H1 (cell line): ENCODE measurements around the gene TRIM62. TPM values are rescaled to one million over a fixed set of nuclear protein-coding genes. Genes with fewer than 3 reads are reported as not detected.

Source experiments
- CTBP2 ChIP-seq: IDR thresholded peaks from 2 replicates; pipeline ENCODE4 v1.7.0; 2011; ENCODE audit warnings: borderline replicate concordance, mild to moderate bottlenecking, moderate library complexity, mixed read lengths, low read length; ENCODE audit not compliant: insufficient read depth, insufficient read length
- E2F6 ChIP-seq: IDR thresholded peaks from 2 replicates; pipeline ENCODE4 v1.6.1; 2012; ENCODE audit warnings: inconsistent platforms
- HDAC2 ChIP-seq, 2 experiments: fragments of 300-600 bp in 1 of 2; sonication (generic) in 1 of 2; IDR thresholded peaks; 2 replicates each; pipeline ENCODE4 v1.6.1; 2011 to 2012; ENCODE audit warnings: low read depth in 2 of 2, low read length in 2 of 2, mild to moderate bottlenecking in 2 of 2, moderate library complexity in 2 of 2, borderline replicate concordance in 1 of 2, inconsistent platforms in 1 of 2
- SP1 ChIP-seq: IDR thresholded peaks from 2 replicates; pipeline ENCODE4 v1.6.1; 2011; ENCODE audit warnings: low read depth, low read length
- TBP ChIP-seq: IDR thresholded peaks from 2 replicates; pipeline ENCODE4 v1.6.1; 2011; ENCODE audit warnings: low read depth, low read length, improper control_type of control experiment
- polyA plus RNA-seq, 7 experiments: library from polyadenylated mRNA; depleted of rRNA in 3 of 7; stranded (reverse) in 5 of 7; unstranded in 2 of 7; fragments of >200 nt in 5 of 7; fragments of 200-250 nt in 2 of 7; gene quantifications; 1 replicate in 5 of 7; 2 replicates in 1 of 7; 4 replicates in 1 of 7; pipeline versions ENCODE4 v1.2.1 to v1.2.3, GENCODE V29; 2011 to 2013; ENCODE audit warnings: missing spikeins in 2 of 7, mixed read lengths in 2 of 7
- total RNA-seq: library from RNA; stranded (reverse); fragmentation: NEBNext Ultra II Directional; extraction: Animal tissue kit (Norgen Biotek cat#: 25700); gene quantifications from 2 replicates; pipeline ENCODE4 v1.2.1, GENCODE V29; 2021

TRIM62 gene
- total and polyA plus RNA-seq, 2 of the 8 experiments (the other 6 are each of a cell fraction or from before 2014, with no cell fraction given), result 6.3 to 10.8 TPM

- TF ChIP-seq E2F6, result no peak
- no peak for TF ChIP-seq TBP
- no peak for TF ChIP-seq HDAC2 (IDR thresholded peaks at IDR 0.05; ENCODE audit: borderline replicate concordance in 1 of 2, low read depth in 2 of 2, low read length in 2 of 2)
- TF ChIP-seq SP1, result no peak
- no peak for TF ChIP-seq CTBP2
Measured at GRCh38 chr1:33169290-33170055, 12.4 kb downstream of the TRIM62 start (continued).
